HEK293T (cell line): ENCODE results near the gene KEAP1.
A peak's percentile ranks its signal among the peaks of the same experiment; 100 is the strongest.

ENCODE experiments used
- BHLHE40 ChIP-seq: fragments of 450-650 bp; IDR thresholded peaks from 2 replicates; pipeline ENCODE4 v1.6.1; 2016; ENCODE audit warnings: mild to moderate bottlenecking, moderate library complexity, borderline replicate concordance
- CTBP1 ChIP-seq: fragments of 450-650 bp; IDR thresholded peaks from 2 replicates; pipeline ENCODE4 v1.6.1; 2016; ENCODE audit warnings: borderline replicate concordance
- FOXK2 ChIP-seq: fragments of 450-650 bp; IDR thresholded peaks from 2 replicates; pipeline ENCODE4 v1.6.1; 2016; ENCODE audit warnings: mild to moderate bottlenecking
- FOXM1 ChIP-seq: fragments of 450-650 bp; IDR thresholded peaks from 2 replicates; pipeline ENCODE4 v1.6.1; 2017; ENCODE audit warnings: mild to moderate bottlenecking, borderline replicate concordance
- HDGF ChIP-seq: fragments of 450-650 bp; IDR thresholded peaks from 2 replicates; pipeline ENCODE4 v1.6.1; 2017; ENCODE audit warnings: antibody characterized with exemption, borderline replicate concordance
- L3MBTL2 ChIP-seq: fragments of 450-650 bp; conservative IDR thresholded peaks from 2 replicates; pipeline ENCODE4 v1.6.1; 2016; ENCODE audit warnings: mild to moderate bottlenecking
- PKNOX1 ChIP-seq: fragments of 450-650 bp; IDR thresholded peaks from 2 replicates; pipeline ENCODE4 v1.6.1; 2016
- SP1 ChIP-seq: fragments of 450-650 bp; IDR thresholded peaks from 2 replicates; pipeline ENCODE4 v1.6.1; 2017
- SUZ12 ChIP-seq: fragments of 450-650 bp; IDR thresholded peaks from 2 replicates; pipeline ENCODE4 v1.6.1; 2016; ENCODE audit warnings: mild to moderate bottlenecking
- TARDBP ChIP-seq: fragments of 450-650 bp; IDR thresholded peaks from 2 replicates; pipeline ENCODE4 v1.6.1; 2016
- ZNF384 ChIP-seq: fragments of 450-650 bp; IDR thresholded peaks from 2 replicates; pipeline ENCODE4 v1.6.1; 2016

GRCh38 chr19:10551698-10552301 is 48.6 kb upstream of the KEAP1 start:
- TF ChIP-seq ZNF384 (peak; percentile 61; the same call in 1 of the 2 replicates), SP1 (no peak), FOXM1 (no peak), PKNOX1 (no peak), TARDBP (no peak), SUZ12 (no peak), CTBP1 (no peak), L3MBTL2 (no peak), FOXK2 (no peak), BHLHE40 (no peak), HDGF (no peak)
